Mucosa of descending colon (tissue), 3 donors: ENCODE results near the gene ABCA2. TPM values are rescaled to one million over a fixed set of nuclear protein-coding genes. Genes with fewer than 3 reads are reported as not detected.
"Not testable (repeated sequence)": the region's sequence is repeated elsewhere in the genome, so short reads cannot be mapped to it uniquely, and the experiment has no call there.

ENCODE experiments used
- ATAC-seq: fragments of 200-7000 bp; cut with Tn5 transposase; one replicate; pipeline ENCODE4 v1.9.1; 2020; ENCODE audit warnings: mild to moderate bottlenecking, moderate library complexity
- DNase-seq, 3 donors: peaks; one replicate each; pipeline ENCODE4 v3.0.0-alpha.2; 2020
- H3K36me3 ChIP-seq: fragments of 200-600 bp; one replicate; pipeline ENCODE4 v1.8.0; 2021; ENCODE audit warnings: low read depth, mild to moderate bottlenecking
- H3K4me1 ChIP-seq: fragments of 200-600 bp; one replicate; pipeline ENCODE4 v1.8.0; 2021; ENCODE audit warnings: low read depth, mild to moderate bottlenecking
- H3K4me3 ChIP-seq: fragments of 200-600 bp; one replicate; pipeline ENCODE4 v1.8.0; 2021; ENCODE audit warnings: mild to moderate bottlenecking
- H3K9me3 ChIP-seq: fragments of 200-600 bp; one replicate; pipeline ENCODE4 v1.8.0; 2021; ENCODE audit warnings: mild to moderate bottlenecking
- CTCF ChIP-seq: fragments of 200-600 bp; IDR thresholded peaks from one replicate; pipeline ENCODE4 v1.8.0; 2022; ENCODE audit warnings: antibody characterized with exemption, mild to moderate bottlenecking
- intact Hi-C, 2 donors: fragments of 100-400 bp; cut with DNase I in 1 of 2; cut with micrococcal nuclease in 1 of 2; formaldehyde crosslinking; loops; one replicate each; pipeline versions ENCODE4 v1.11.0 to v1.11.1; 2022; cut with DNase I, micrococcal nuclease
- total RNA-seq, 3 donors: library from RNA; stranded (reverse); fragmentation: NEBNext Ultra II Directional in 2 of 3; extraction: Animal tissue kit (Norgen Biotek cat#: 25700) in 2 of 3; gene quantifications; one replicate each; pipeline versions ENCODE4 v1.2.1 to v1.2.4, GENCODE V29; 2021 to 2023
- donor health status: DM: no; HTN: no; CAD: no; lungs with moderate emphysema.
- donor health status: DM: no; HTN: no; CAD: no.
- donor health status: DM: no; HTN: yes; CAD: no.

The ABCA2 gene
- total RNA-seq, 3 donors from 2014 or later, result 20.1 to 77.2 (median 48.0) TPM

DNA sequence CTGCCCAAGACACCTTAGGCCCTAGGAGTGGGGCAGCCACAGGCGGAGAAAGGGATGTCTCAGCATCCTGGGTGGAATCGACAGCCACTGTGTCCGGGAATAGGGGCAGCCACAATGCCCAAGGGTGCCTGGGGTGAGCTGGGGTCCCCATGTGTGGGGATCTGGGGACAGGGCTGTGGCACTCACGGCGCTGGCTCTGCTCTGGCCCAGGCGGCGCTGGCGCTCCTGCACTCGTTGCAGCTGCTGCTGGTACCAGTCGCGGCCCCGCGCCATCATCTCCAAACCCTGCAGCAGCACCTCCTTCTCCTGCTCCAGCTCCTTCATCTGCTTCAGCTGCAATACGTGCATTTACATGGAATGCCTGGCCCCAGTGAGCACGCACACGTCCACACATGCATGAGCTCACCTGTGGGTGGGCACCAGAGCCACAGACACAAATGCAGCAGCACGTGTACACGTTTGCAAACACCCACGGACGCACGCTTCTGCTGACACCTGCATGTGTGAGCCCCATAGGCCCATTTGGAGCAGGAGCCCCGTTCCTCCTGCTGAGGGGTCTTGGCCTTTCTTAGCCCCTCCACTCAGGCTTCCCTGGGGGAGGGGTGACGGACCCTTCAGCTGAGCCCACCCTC, 37.4 kb upstream of the ABCA2 start:
- no peak overlapping the region for H3K4me3 ChIP-seq
- H3K9me3 ChIP-seq, result no peaks in the 10 kb centered on the region
- DNase-seq (no peak), ATAC-seq (no peak)
- intact Hi-C loops, result no loop called here
- no peaks in the 10 kb centered on the region for H3K36me3 ChIP-seq
- H3K4me1 ChIP-seq, result peaks cover 19% of the 10 kb centered on the region
- no peak for TF ChIP-seq CTCF

DNA sequence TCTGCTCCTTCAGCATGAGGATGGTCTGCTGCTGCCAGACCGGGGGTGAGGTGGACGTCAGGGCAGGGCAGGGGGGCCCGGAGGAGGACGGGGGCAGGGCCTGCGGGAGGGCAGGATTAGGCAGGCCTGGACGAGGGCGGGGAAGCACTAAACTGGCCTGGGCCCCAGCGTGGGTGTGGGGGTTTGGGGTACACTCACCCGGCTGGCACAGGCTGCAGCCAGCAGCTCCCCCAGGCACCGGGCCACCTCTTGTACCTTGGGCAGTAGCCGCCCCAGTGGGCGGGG, 36.8 kb upstream of the ABCA2 start:
- intact Hi-C loops, result no loop called here
- peaks cover 19% of the 10 kb centered on the region for H3K4me1 ChIP-seq
- TF ChIP-seq CTCF, result no peak
- no peak for DNase-seq
- H3K9me3 ChIP-seq, result no peaks in the 10 kb centered on the region
- H3K36me3 ChIP-seq, result no peaks in the 10 kb centered on the region
- no peak for ATAC-seq
- H3K4me3 ChIP-seq, result no peak overlapping the region

- peak; percentile 81 for ATAC-seq
- peak; percentile 96 for TF ChIP-seq CTCF
- DNase-seq, result peak; percentile 74 to 87 (median 82)
- no peak overlapping the region for H3K4me3 ChIP-seq
- no peaks in the 10 kb centered on the region for H3K36me3 ChIP-seq
- H3K4me1 ChIP-seq, result peaks cover 13% of the 10 kb centered on the region
- no peaks in the 10 kb centered on the region for H3K9me3 ChIP-seq
- intact Hi-C loops, result no loop called here
These were observed 36.2 kb upstream of the ABCA2 start for GRCh38 chr9:137064027-137064879.

- DNase-seq (no peak), ATAC-seq (no peak)
- H3K9me3 ChIP-seq, result no peaks in the 10 kb centered on the region
- no peaks in the 10 kb centered on the region for H3K36me3 ChIP-seq
- H3K4me1 ChIP-seq, result peaks cover 6% of the 10 kb centered on the region
- no peak overlapping the region for H3K4me3 ChIP-seq
- TF ChIP-seq CTCF, result no peak
- intact Hi-C loops, result no loop called here
These were observed 35.4 kb upstream of the ABCA2 start for GRCh38 chr9:137063311-137064026.

DNA sequence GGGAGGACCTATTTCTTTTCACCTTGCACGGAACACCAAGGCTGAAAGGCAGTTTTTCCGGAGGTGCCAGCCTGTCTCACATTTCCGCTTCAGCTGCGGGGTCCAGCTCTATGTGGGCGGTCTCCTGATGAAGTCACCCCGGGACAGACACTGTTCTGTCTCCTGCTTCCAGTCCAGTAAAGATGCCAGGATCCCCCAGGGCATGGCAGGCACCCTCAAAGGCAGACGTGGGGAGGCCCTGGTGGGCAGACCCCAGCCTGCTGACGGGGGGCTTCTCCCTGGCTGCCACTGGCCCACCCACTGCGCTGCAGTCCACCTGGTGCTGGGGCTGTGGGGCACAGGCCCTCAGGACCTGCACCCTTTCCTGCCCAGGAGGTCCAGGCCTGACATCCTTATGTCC, 34.8 kb upstream of the ABCA2 start:
- H3K4me1 ChIP-seq, H3K4me3 ChIP-seq, DNase-seq, ATAC-seq, H3K36me3 ChIP-seq, H3K9me3 ChIP-seq, intact Hi-C loops: not testable (repeated sequence)

- no peak for DNase-seq
- no peaks in the 10 kb centered on the region for H3K9me3 ChIP-seq
- ATAC-seq, result no peak
- H3K4me3 ChIP-seq, result no peak overlapping the region
- TF ChIP-seq CTCF, result no peak
- intact Hi-C loops, result no loop called here
- peaks cover 9% of the 10 kb centered on the region for H3K4me1 ChIP-seq
- H3K36me3 ChIP-seq, result no peaks in the 10 kb centered on the region
These were observed 34.3 kb upstream of the ABCA2 start for GRCh38 chr9:137062384-137062783.
